HG03103 (cell line): ENCODE measurements around the gene SESN3.
"Not testable (repeated sequence)": the region's sequence is repeated elsewhere in the genome, so short reads cannot be mapped to it uniquely, and the experiment has no call there.

Experiments
- ATAC-seq: cut with Tn5 transposase; IDR thresholded peaks from one replicate; pipeline ENCODE4 v1.9.1; 2021; ENCODE audit warnings: low read depth; ENCODE audit not compliant: unreplicated experiment

SESN3 gene

GRCh38 chr11:95154514-95154913, 76.5 kb downstream of the SESN3 start:
- no peak for ATAC-seq

- ATAC-seq: no peak
Measured at GRCh38 chr11:95153857-95154246, 77.2 kb downstream of the SESN3 start.

GRCh38 chr11:95152876-95153856, 77.8 kb downstream of the SESN3 start:
- no peak for ATAC-seq

GRCh38 chr11:95150956-95151684, 79.9 kb downstream of the SESN3 start:
- peak; percentile 82 for ATAC-seq

GRCh38 chr11:95149651-95150364, 81.2 kb downstream of the SESN3 start:
- no peak for ATAC-seq

GRCh38 chr11:95148938-95149337, 82.1 kb downstream of the SESN3 start:
- ATAC-seq: no peak

- no peak for ATAC-seq
Measured at GRCh38 chr11:95148406-95148805, 82.6 kb downstream of the SESN3 start.

- no peak for ATAC-seq
Measured at GRCh38 chr11:95147364-95147905, 83.6 kb downstream of the SESN3 start.

GRCh38 chr11:95145430-95146060, 85.5 kb downstream of the SESN3 start:
- ATAC-seq: no peak

GRCh38 chr11:95144313-95145235, 86.4 kb downstream of the SESN3 start:
- ATAC-seq: no peak

GRCh38 chr11:95143106-95143681, 87.8 kb downstream of the SESN3 start:
- no peak for ATAC-seq

- no peak for ATAC-seq
Measured at GRCh38 chr11:95142431-95142830, 88.6 kb downstream of the SESN3 start.

- no peak for ATAC-seq
Measured at GRCh38 chr11:95140397-95141033, 90.5 kb downstream of the SESN3 start.

- ATAC-seq: peak; percentile 81
Measured at GRCh38 chr11:95138448-95138847, 92.6 kb downstream of the SESN3 start.

- no peak for ATAC-seq
Measured at GRCh38 chr11:95137299-95137698, 93.7 kb downstream of the SESN3 start.

GRCh38 chr11:95136747-95137146, 94.3 kb downstream of the SESN3 start:
- ATAC-seq: not testable (repeated sequence)

GRCh38 chr11:95135880-95136279, 95.1 kb downstream of the SESN3 start:
- no peak for ATAC-seq

GRCh38 chr11:95135155-95135554, 95.8 kb downstream of the SESN3 start:
- ATAC-seq: no peak
